Left renal cortex interstitium (tissue), 4 donors: ENCODE measurements around the gene AK3. TPM values are rescaled to one million over a fixed set of nuclear protein-coding genes. Genes with fewer than 3 reads are reported as not detected.

Experiments
- DNase-seq, 4 donors: peaks; one replicate each; pipeline ENCODE4 v3.0.0-alpha.2; 2013; ENCODE audit warnings: low read depth in 4 of 4, low spot score in 2 of 4, missing footprints in 1 of 4
- polyA plus RNA-seq, 4 donors: library from polyadenylated mRNA; unstranded; fragments of 120-200 nt; gene quantifications; one replicate each; pipeline ENCODE4 v1.2.1, GENCODE V29; 2013; ENCODE audit not compliant: insufficient read length in 4 of 4

Gene AK3
- polyA plus RNA-seq, 4 donors: 91.7 to 125 (median 101) TPM

DNA sequence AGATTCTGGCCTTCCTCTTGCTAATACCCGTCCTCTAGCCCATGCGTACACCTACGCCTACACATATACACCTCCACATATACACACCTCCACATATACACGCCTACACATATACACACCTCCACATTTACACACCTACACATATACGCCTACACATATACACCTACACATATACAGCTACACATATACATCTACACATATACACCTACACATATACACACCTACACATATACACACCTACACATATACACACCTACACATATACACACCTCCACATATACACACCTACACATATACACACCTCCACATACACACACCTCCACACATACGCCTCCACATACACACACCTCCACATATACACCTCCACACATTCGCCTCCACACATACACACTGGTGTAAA is 27.2 kb downstream of the AK3 start:
- DNase-seq: no peak

- DNase-seq: no peak
Measured at GRCh38 chr9:4709380-4709779, 31.6 kb downstream of the AK3 start.

- no peak for DNase-seq
Measured at GRCh38 chr9:4706971-4707622, 33.9 kb downstream of the AK3 start.

DNA sequence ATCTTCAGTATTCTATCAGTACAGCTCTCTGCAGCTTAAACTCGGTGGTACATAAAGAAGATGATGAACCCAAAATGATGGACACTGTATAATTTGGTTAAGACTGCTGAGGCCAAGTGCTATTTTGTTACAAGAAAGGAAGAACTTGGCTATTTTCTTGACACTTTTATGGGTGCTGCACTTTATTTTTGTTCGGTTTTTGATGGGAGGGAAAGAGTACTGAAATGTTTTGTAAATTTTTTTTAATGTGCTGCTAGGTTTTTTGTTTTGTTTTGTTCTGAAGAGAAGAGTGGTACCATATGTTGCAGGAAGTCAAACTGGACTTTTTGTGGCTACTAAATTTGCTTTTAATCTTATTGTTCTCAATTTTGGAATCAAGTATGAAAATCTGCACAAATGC is 35.0 kb downstream of the AK3 start:
- DNase-seq: no peak

- no peak for DNase-seq
Measured at GRCh38 chr9:4704129-4704528, 36.9 kb downstream of the AK3 start.

GRCh38 chr9:4701526-4701925 is 39.5 kb downstream of the AK3 start:
- DNase-seq: no peak

DNA sequence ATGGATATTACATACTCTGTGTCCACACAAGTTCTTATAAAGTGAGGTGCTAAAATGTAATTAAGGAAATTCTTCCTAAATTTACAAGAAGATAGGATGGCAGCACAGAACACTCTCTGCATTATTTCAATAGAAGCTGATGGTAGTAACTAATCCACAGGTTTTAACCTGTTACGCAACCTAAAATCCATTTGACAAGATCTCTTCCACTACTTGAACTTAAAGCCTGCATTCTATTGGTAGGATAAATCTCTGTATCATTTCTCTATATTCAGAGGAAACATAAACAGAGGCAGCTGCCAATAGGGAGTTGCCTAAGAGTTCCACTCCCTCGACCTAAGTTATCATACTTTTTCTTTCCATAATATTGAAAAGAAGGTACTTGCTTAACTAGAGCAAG is 40.1 kb downstream of the AK3 start:
- DNase-seq: no peak

GRCh38 chr9:4700091-4700490 is 40.9 kb downstream of the AK3 start:
- DNase-seq: no peak

GRCh38 chr9:4691795-4692194 is 49.2 kb downstream of the AK3 start:
- DNase-seq: no peak

DNA sequence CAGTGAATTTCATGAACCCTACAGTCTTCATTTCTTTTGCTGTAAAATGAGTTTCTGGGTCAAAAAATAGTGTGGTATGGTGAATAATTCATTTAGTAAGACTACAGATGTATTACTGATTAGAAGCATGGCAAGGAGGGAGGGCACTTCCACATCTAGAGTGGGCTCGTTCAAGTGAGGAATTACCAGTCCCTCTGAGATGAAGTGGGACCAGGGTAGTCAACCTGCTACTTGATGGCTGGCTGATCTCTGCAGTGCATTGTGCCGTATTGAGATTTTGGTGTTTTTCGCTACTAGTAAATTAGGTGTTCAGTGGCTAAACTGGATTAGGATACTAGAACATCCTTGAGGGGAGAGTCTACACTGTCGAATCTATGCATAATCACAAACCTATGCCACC is 50.9 kb downstream of the AK3 start:
- DNase-seq: no peak

DNA sequence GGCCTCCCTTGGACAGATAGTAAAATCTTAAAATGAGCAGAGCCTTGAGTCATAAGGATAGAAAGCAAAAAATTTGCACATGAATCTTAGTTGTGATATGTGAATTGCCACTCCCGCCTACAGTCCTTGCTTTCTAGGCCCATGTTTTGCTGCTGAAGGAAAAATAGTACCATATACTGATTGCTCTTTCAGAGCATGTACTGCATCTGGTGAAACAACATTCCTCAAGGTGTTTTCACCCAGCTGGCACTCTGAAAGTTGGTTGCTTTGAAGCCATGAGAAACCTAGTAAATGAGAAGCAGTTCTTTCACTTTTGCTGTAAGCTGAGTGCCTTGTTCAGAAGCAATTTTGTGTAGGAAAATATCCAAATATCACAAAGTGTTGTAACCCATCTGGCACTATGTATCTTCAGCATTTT is 51.3 kb downstream of the AK3 start:
- no peak for DNase-seq

DNA sequence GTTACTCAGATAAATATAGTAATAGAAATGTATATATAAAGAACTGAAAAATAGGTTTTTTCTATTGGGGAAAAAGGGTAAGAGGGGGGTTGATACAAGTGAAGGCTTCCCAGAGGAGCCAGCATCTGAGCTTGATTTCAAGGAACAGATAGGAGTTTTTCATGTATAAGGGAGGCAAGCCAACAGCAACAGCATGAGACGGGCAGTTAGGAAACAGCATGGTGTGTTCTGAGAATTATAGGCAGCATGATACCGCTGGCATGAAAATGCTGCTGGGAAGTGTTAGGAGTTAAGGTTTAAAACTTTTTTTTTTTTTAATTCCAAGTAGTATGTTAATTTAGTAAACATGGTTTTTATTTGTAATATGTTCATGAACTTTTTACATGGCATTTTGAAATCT is 52.0 kb downstream of the AK3 start:
- DNase-seq: no peak

DNA sequence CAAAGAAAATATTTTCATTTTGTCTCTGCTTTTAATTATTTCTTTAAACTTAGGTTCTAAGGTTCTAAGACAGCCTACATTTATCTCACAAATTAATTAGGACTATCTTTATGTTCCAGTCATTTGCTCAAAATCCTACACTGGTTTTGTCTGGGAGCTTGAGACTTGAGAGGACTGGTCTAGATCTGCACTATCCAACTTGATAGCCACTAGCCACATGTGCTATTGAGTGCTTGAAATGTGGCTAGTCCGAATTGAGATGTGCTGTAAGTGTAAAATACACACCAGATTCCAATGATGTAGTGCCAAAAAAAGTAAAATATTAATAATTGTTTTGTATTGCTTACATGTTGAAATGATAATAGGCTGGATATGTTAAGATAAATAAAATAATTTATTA is 54.4 kb downstream of the AK3 start:
- no peak for DNase-seq

GRCh38 chr9:4686112-4686511 is 54.9 kb downstream of the AK3 start:
- DNase-seq: no peak

DNA sequence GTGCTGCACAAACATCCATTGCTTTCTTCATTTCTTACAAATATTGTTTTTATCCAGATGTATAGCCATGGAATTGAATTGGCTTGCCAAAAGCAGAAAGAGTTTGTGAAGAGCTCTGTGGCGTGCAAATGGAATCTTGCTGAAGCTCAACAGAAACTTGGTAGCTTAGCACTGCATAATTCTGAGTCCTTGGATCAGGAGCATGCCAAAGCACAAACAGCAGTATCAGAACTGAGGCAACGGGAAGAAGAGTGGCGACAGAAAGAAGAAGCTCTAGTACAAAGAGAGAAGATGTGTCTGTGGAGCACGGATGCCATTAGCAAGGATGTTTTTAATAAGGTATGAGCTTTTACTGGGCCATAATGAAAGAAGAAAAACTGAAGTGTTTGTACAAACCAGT is 56.2 kb downstream of the AK3 start:
- DNase-seq: no peak

DNA sequence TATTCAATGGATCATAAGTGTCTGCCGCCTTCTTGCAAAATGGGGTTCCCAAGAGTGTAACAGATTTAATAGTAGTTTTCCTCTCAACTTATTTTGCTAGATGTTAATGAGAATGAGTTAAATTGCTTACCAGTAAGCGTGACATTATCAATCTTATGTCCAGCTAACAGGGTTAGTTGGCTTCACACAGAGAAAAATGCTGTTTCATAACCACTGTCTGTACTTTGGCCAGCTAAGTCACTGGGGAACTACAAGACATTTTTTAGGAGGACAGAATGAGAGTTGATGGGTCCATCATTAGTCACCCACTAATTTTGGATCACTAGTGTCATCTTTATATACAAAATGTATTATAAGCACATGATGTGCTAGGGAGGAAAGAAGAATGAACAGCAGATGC is 60.3 kb downstream of the AK3 start:
- no peak for DNase-seq

- no peak for DNase-seq
Measured at GRCh38 chr9:4680173-4680525, 60.9 kb downstream of the AK3 start.

- DNase-seq: peak in 3 of 4 donors; percentile 91 to 96 (median 92)
Measured at GRCh38 chr9:4679268-4680172, 61.5 kb downstream of the AK3 start, which contains the start of gene CDC37L1. TSS of gene CDC37L1 (plus strand) at chr9:4679569. CDS start at chr9:4679768, 199 bp downstream.

GRCh38 chr9:4678679-4679267 is 62.2 kb downstream of the AK3 start:
- no peak for DNase-seq

DNA sequence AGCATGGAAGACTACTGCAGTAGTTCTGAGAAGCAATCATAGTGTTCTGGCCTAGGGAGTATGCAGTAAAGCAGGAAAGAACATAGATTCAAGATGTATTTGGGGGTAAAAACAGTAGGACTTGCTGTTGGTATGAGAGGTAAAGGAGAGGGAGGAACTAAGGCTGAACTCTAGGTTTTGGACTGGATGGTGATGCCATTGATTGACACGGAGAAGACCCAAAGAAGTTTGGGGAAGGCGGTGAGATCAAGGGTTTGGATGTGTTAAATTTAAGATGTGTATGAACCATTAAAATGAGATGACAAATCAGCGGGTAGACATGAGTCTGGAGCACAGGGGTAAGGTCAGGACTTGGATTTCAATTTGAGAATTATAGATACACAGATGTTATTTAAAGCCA is 63.6 kb downstream of the AK3 start:
- no peak for DNase-seq

GRCh38 chr9:4674783-4675182 is 66.2 kb downstream of the AK3 start:
- no peak for DNase-seq

- no peak for DNase-seq
Measured at GRCh38 chr9:4671737-4672136, 69.3 kb downstream of the AK3 start.
